ENCODE measurements around the gene IKZF3.
"Not testable (repeated sequence)": the region's sequence is repeated elsewhere in the genome, so short reads cannot be mapped to it uniquely, and the experiment has no call there.

Gene IKZF3

GRCh38 chr17:39739885-39740356 is 124.2 kb downstream of the IKZF3 start:
- DNase-seq (ENCODE audit: low spot score), result no peak

GRCh38 chr17:39738983-39739884 is 124.9 kb downstream of the IKZF3 start:
- no peak for DNase-seq (ENCODE audit: low spot score)

- DNase-seq (ENCODE audit: low spot score), result peak; percentile 39
These were observed 125.6 kb downstream of the IKZF3 start for GRCh38 chr17:39738568-39738901.

GRCh38 chr17:39737760-39738567 is 126.1 kb downstream of the IKZF3 start, which contains the start of gene GRB7:
GRB7 (plus strand) TSS chr17:39737938; CDS start chr17:39742302, 4,364 bp downstream.
- no peak for DNase-seq (ENCODE audit: low spot score)

- DNase-seq (ENCODE audit: low spot score), result no peak
These were observed 126.8 kb downstream of the IKZF3 start for GRCh38 chr17:39737206-39737759.

- no peak for DNase-seq (ENCODE audit: low spot score)
These were observed 127.6 kb downstream of the IKZF3 start for GRCh38 chr17:39736319-39737165.

GRCh38 chr17:39735882-39736281 is 128.2 kb downstream of the IKZF3 start:
- no peak for DNase-seq (ENCODE audit: low spot score)

GRCh38 chr17:39732586-39732985 is 131.5 kb downstream of the IKZF3 start:
- DNase-seq (ENCODE audit: low spot score), result no peak

GRCh38 chr17:39730095-39730921 is 133.8 kb downstream of the IKZF3 start, which contains the start of gene MIEN1:
MIEN1 (minus strand) TSS chr17:39730532; CDS start chr17:39730495, 37 bp downstream.
- DNase-seq (ENCODE audit: low spot score), result peak; percentile 93

GRCh38 chr17:39729280-39729851 is 134.7 kb downstream of the IKZF3 start:
- no peak for DNase-seq (ENCODE audit: low spot score)

GRCh38 chr17:39727556-39727955 is 136.6 kb downstream of the IKZF3 start:
- DNase-seq (ENCODE audit: low spot score), result no peak

GRCh38 chr17:39726617-39727016 is 137.5 kb downstream of the IKZF3 start:
- DNase-seq (ENCODE audit: low spot score), result no peak

GRCh38 chr17:39725923-39726322 is 138.2 kb downstream of the IKZF3 start:
- DNase-seq (ENCODE audit: low spot score), result not testable (repeated sequence)

- DNase-seq (ENCODE audit: low spot score), result no peak
These were observed 139.4 kb downstream of the IKZF3 start for GRCh38 chr17:39724731-39725130.

- DNase-seq (ENCODE audit: low spot score), result no peak
These were observed 140.9 kb downstream of the IKZF3 start for GRCh38 chr17:39722965-39723848.

GRCh38 chr17:39722104-39722503 is 142.0 kb downstream of the IKZF3 start:
- no peak for DNase-seq (ENCODE audit: low spot score)

GRCh38 chr17:39719563-39720355 is 144.4 kb downstream of the IKZF3 start:
- DNase-seq (ENCODE audit: low spot score), result no peak

GRCh38 chr17:39717660-39718059 is 146.5 kb downstream of the IKZF3 start:
- DNase-seq (ENCODE audit: low spot score), result no peak
